NCI-H2081 (cell line): Measurements from ENCODE around the gene PIGN.
A peak's percentile ranks its signal among the peaks of the same experiment; 100 is the strongest.
"Not testable (repeated sequence)": the region's sequence is repeated elsewhere in the genome, so short reads cannot be mapped to it uniquely, and the experiment has no call there.

Source experiments
- DNase-seq, 2 experiments: peaks; one replicate each; lab custom pipeline; 2025; lab: John Stamatoyannopoulos, UW

Gene PIGN

GRCh38 chr18:62177271-62177670 is 9.6 kb downstream of the PIGN start:
- DNase-seq: no peak

GRCh38 chr18:62175521-62175920 is 11.3 kb downstream of the PIGN start:
- no peak for DNase-seq

GRCh38 chr18:62172298-62172697 is 14.6 kb downstream of the PIGN start:
- no peak for DNase-seq

- no peak for DNase-seq
These were observed 16.0 kb downstream of the PIGN start for GRCh38 chr18:62170857-62171256.

GRCh38 chr18:62166524-62166923 is 20.3 kb downstream of the PIGN start:
- DNase-seq: not testable (repeated sequence)

- no peak for DNase-seq
These were observed 21.3 kb downstream of the PIGN start for GRCh38 chr18:62165583-62165982.

- no peak for DNase-seq
These were observed 21.9 kb downstream of the PIGN start for GRCh38 chr18:62164855-62165487.

- DNase-seq: no peak
These were observed 22.5 kb downstream of the PIGN start for GRCh38 chr18:62164310-62164709.

- no peak for DNase-seq
These were observed 29.0 kb downstream of the PIGN start for GRCh38 chr18:62157843-62158242.

- DNase-seq: no peak
These were observed 34.0 kb downstream of the PIGN start for GRCh38 chr18:62152844-62153243.

- no peak for DNase-seq
These were observed 35.6 kb downstream of the PIGN start for GRCh38 chr18:62151068-62151771.

- DNase-seq: no peak
These were observed 42.5 kb downstream of the PIGN start for GRCh38 chr18:62144338-62144737.

- DNase-seq: no peak
These were observed 46.6 kb downstream of the PIGN start for GRCh38 chr18:62140259-62140658.

GRCh38 chr18:62138461-62139235 is 48.2 kb downstream of the PIGN start:
- no peak for DNase-seq

- peak; percentile 46 to 61 for DNase-seq
These were observed 55.5 kb downstream of the PIGN start for GRCh38 chr18:62131301-62131909.

GRCh38 chr18:62128157-62128556 is 58.7 kb downstream of the PIGN start:
- DNase-seq: no peak

- DNase-seq: no peak
These were observed 60.1 kb downstream of the PIGN start for GRCh38 chr18:62126737-62127136.

- DNase-seq: no peak
These were observed 61.2 kb downstream of the PIGN start for GRCh38 chr18:62125702-62126101.

- DNase-seq: no peak
These were observed 64.5 kb downstream of the PIGN start for GRCh38 chr18:62122330-62122729.

- DNase-seq: no peak
These were observed 67.0 kb downstream of the PIGN start for GRCh38 chr18:62119884-62120283.

GRCh38 chr18:62118328-62118727 is 68.5 kb downstream of the PIGN start:
- DNase-seq: no peak

GRCh38 chr18:62109676-62110075 is 77.2 kb downstream of the PIGN start:
- DNase-seq: no peak

- DNase-seq: no peak
These were observed 79.0 kb downstream of the PIGN start for GRCh38 chr18:62107881-62108280.
